Neural cell (in vitro differentiated cells): ENCODE data around the gene HIPK4. TPM values are rescaled to one million over a fixed set of nuclear protein-coding genes. Genes with fewer than 3 reads are reported as not detected.

Experiments
- H2AFZ ChIP-seq: fragments of 200-600, 300-800 bp; sonication (generic), shearing (Covaris generic); 2 replicates; pipeline ENCODE4 v1.6.0; 2014; ENCODE audit warnings: low read depth, mild to moderate bottlenecking, antibody characterized with exemption, low read length, moderate library complexity
- H3F3A ChIP-seq: fragments of 200-600 bp; shearing (Covaris generic); 2 replicates; pipeline ENCODE4 v1.6.1; 2016; ENCODE audit warnings: mild to moderate bottlenecking, moderate library complexity, mixed read lengths, antibody characterized with exemption, low read length; ENCODE audit not compliant: insufficient read depth, poor library complexity, severe bottlenecking
- H3K27ac ChIP-seq: fragments of 200-600, 300-800 bp; sonication (generic), shearing (Covaris generic); 2 replicates; pipeline ENCODE4 v1.5.1; 2014; ENCODE audit warnings: mild to moderate bottlenecking, low read length, moderate library complexity
- H3K27me3 ChIP-seq: fragments of 300-800, 200-600 bp; sonication (generic), shearing (Covaris generic); 2 replicates; pipeline ENCODE4 v1.6.0; 2014; ENCODE audit warnings: mild to moderate bottlenecking, low read depth, low read length, moderate library complexity; ENCODE audit not compliant: insufficient read depth
- H3K36me3 ChIP-seq: fragments of 300-800, 200-600 bp; sonication (generic), shearing (Covaris generic); 2 replicates; pipeline ENCODE4 v1.5.1; 2014; ENCODE audit warnings: mild to moderate bottlenecking, antibody characterized with exemption, low read length, moderate library complexity; ENCODE audit not compliant: insufficient read depth
- H3K4me2 ChIP-seq: fragments of 300-800, 200-600 bp; sonication (generic), shearing (Covaris generic); 2 replicates; pipeline ENCODE4 v1.6.0; 2014; ENCODE audit warnings: mild to moderate bottlenecking, low read length
- H3K4me3 ChIP-seq: fragments of 300-800, 200-600 bp; sonication (generic), shearing (Covaris generic); 2 replicates; pipeline ENCODE4 v1.5.1; 2014; ENCODE audit warnings: mild to moderate bottlenecking, low read length, moderate library complexity
- H3K79me2 ChIP-seq: fragments of 200-600 bp; shearing (Covaris generic); replicated peaks from 2 replicates; pipeline ENCODE4 v1.6.0; 2014; ENCODE audit warnings: mild to moderate bottlenecking, low read length, moderate library complexity; ENCODE audit not compliant: insufficient read depth
- H3K9ac ChIP-seq: fragments of 300-800, 200-600 bp; sonication (generic), shearing (Covaris generic); 2 replicates; pipeline ENCODE4 v1.6.1; 2016; ENCODE audit warnings: mild to moderate bottlenecking, low read length, mixed read lengths
- H3K9me2 ChIP-seq: fragments of 200-600 bp; shearing (Covaris generic); 2 replicates; pipeline ENCODE4 v1.6.1; 2016; ENCODE audit warnings: mild to moderate bottlenecking, low read length, mixed read lengths; ENCODE audit not compliant: insufficient read depth
- H3K9me3 ChIP-seq: fragments of 200-600, 300-800 bp; sonication (generic), shearing (Covaris generic); 2 replicates; pipeline ENCODE4 v1.6.1; 2016; ENCODE audit warnings: mild to moderate bottlenecking, mixed run types, low read length, moderate library complexity, mixed read lengths
- H4K20me1 ChIP-seq: fragments of 200-600 bp; shearing (Covaris generic); 2 replicates; pipeline ENCODE4 v1.6.1; 2016; ENCODE audit warnings: mild to moderate bottlenecking, mixed run types; ENCODE audit not compliant: insufficient read depth
- CTCF ChIP-seq: fragments of 450-650 bp; IDR thresholded peaks from 2 replicates; pipeline ENCODE4 v1.5.1; 2014; ENCODE audit warnings: antibody characterized with exemption, mild to moderate bottlenecking, moderate library complexity; ENCODE audit not compliant: poor library complexity, severe bottlenecking
- EP300 ChIP-seq: fragments of 450-650 bp; conservative IDR thresholded peaks from 2 replicates; pipeline ENCODE4 v1.6.1; 2014; ENCODE audit warnings: antibody characterized with exemption, mild to moderate bottlenecking, moderate library complexity; ENCODE audit not compliant: poor library complexity, severe bottlenecking
- EZH2 ChIP-seq: fragments of 200-600, 300-800 bp; shearing (Covaris generic), sonication (generic); IDR thresholded peaks from 2 replicates; pipeline ENCODE4 v1.6.1; 2014; ENCODE audit warnings: antibody characterized with exemption, low read length, borderline replicate concordance, mild to moderate bottlenecking; ENCODE audit not compliant: insufficient read depth, poor library complexity, severe bottlenecking
- MXI1 ChIP-seq: fragments of 450-650 bp; conservative IDR thresholded peaks from 2 replicates; pipeline ENCODE4 v1.6.1; 2014; ENCODE audit warnings: antibody characterized with exemption, mild to moderate bottlenecking; ENCODE audit not compliant: poor library complexity, severe bottlenecking
- POLR2AphosphoS5 ChIP-seq: IDR thresholded peaks from 2 replicates; pipeline ENCODE4 v1.6.1; 2012
- RAD21 ChIP-seq: fragments of 450-650 bp; conservative IDR thresholded peaks from 2 replicates; pipeline ENCODE4 v1.6.1; 2014; ENCODE audit warnings: antibody characterized with exemption, mild to moderate bottlenecking, moderate library complexity
- REST ChIP-seq: IDR thresholded peaks from 2 replicates; pipeline ENCODE4 v1.6.1; 2012; ENCODE audit warnings: borderline replicate concordance
- SMC3 ChIP-seq: fragments of 450-650 bp; conservative IDR thresholded peaks from 2 replicates; pipeline ENCODE4 v1.6.1; 2014; ENCODE audit warnings: antibody characterized with exemption, mild to moderate bottlenecking, moderate library complexity; ENCODE audit not compliant: poor library complexity
- TAF1 ChIP-seq: IDR thresholded peaks from 2 replicates; pipeline ENCODE4 v1.6.1; 2012; ENCODE audit warnings: low read depth
- polyA plus RNA-seq: library from polyadenylated mRNA; depleted of rRNA; stranded (reverse); fragments of >200 nt; gene quantifications from 2 replicates; pipeline ENCODE4 v1.2.3, GENCODE V29; 2014

The HIPK4 gene
- polyA plus RNA-seq, 1 donor from 2014 or later, result not detected

- no peaks in the 10 kb centered on the region for H3K27me3 ChIP-seq
- H3K27ac ChIP-seq, result no peak overlapping the region
- no peak overlapping the region for H3K4me3 ChIP-seq
- no peaks in the 10 kb centered on the region for H3F3A ChIP-seq
- H2AFZ ChIP-seq, result no peak overlapping the region
- no peaks in the 10 kb centered on the region for H3K9me3 ChIP-seq
- no peak overlapping the region for H3K9ac ChIP-seq
- H3K9me2 ChIP-seq, result no peaks in the 10 kb centered on the region
- no peaks in the 10 kb centered on the region for H4K20me1 ChIP-seq
- no peak overlapping the region for H3K4me2 ChIP-seq
- TF ChIP-seq TAF1 (no peak), EZH2 (no peak), REST (no peak), EP300 (no peak), SMC3 (no peak), CTCF (no peak), RAD21 (no peak), POLR2AphosphoS5 (no peak), MXI1 (no peak)
- no peaks in the 10 kb centered on the region for H3K79me2 ChIP-seq
- peaks cover under 1% of the 10 kb centered on the region for H3K36me3 ChIP-seq
Observed at GRCh38 chr19:40379446-40380198, 10.4 kb downstream of the HIPK4 start.

GRCh38 chr19:40378509-40378908, 11.5 kb downstream of the HIPK4 start:
- TF ChIP-seq RAD21 (no peak), EP300 (no peak), EZH2 (no peak), MXI1 (no peak), CTCF (no peak), SMC3 (no peak), TAF1 (no peak), REST (no peak), POLR2AphosphoS5 (no peak)
- peaks cover 6% of the 10 kb centered on the region for H3K36me3 ChIP-seq
- no peaks in the 10 kb centered on the region for H3F3A ChIP-seq

More at GRCh38 chr19:40378509-40378908, 11.5 kb downstream of the HIPK4 start:
- H3K79me2 ChIP-seq, result no peaks in the 10 kb centered on the region
- no peaks in the 10 kb centered on the region for H4K20me1 ChIP-seq
- no peak overlapping the region for H3K27ac ChIP-seq
- H3K9me2 ChIP-seq, result no peaks in the 10 kb centered on the region
- H3K9me3 ChIP-seq, result no peaks in the 10 kb centered on the region
- H2AFZ ChIP-seq, result no peak overlapping the region
- H3K9ac ChIP-seq, result no peak overlapping the region
- H3K4me3 ChIP-seq, result no peak overlapping the region
- no peaks in the 10 kb centered on the region for H3K27me3 ChIP-seq
- no peak overlapping the region for H3K4me2 ChIP-seq
